ENCODE data around the gene DCAF5.

GRCh38 chr14:69137843-69138535 lies 14.9 kb downstream of the DCAF5 start:
- TF ChIP-seq POLR2AphosphoS5 (IDR thresholded peaks at IDR 0.05; ENCODE audit: borderline replicate concordance, low read depth, low read length): no peak
- TF ChIP-seq EZH2 (IDR thresholded peaks at IDR 0.05): no peak

All from SK-N-MC (cell line).